ENCODE results near the gene FBXO41.

DNA sequence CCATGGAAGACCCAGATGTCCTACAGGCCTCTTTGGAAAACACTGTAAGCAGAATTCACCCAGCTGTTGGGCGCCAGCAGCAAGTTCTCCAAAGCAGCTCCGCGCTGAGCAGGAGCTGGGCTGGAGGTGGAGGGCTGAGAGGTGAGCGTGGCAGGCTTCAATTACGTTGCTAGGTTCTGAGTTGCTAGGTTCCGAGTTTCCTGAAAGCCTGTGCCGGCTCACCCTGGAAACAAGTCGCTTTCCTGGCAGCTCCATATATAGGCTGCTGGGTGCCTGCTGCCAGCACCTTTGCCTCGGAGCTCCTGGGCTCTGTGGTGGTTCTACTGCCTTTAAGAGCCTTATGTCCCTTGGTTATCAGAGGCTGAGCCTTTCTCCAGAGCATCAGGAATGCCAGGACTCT is 23.4 kb upstream of the FBXO41 start:
- no peak for TF ChIP-seq YY1 (IDR thresholded peaks at IDR 0.05; ENCODE audit: insufficient read depth, insufficient read length)
- TF ChIP-seq SUZ12 (IDR thresholded peaks at IDR 0.05; ENCODE audit: extremely low read depth, insufficient read depth, insufficient read length) = no peak

All from NT2/D1 (cell line).